UCSD-AML1 (cell line): ENCODE measurements around the gene DNAH12.
A peak's percentile ranks its signal among the peaks of the same experiment; 100 is the strongest.
"Not testable (repeated sequence)": the region's sequence is repeated elsewhere in the genome, so short reads cannot be mapped to it uniquely, and the experiment has no call there.

Experiments used
- DNase-seq: peaks from one replicate; lab custom pipeline; 2025; ENCODE audit not compliant: unreplicated experiment; lab: John Stamatoyannopoulos, UW

The DNAH12 gene

GRCh38 chr3:57335283-57335938 is 208.7 kb downstream of the DNAH12 start:
- DNase-seq, result no peak

- DNase-seq, result no peak
Observed at GRCh38 chr3:57331078-57331610, 213.0 kb downstream of the DNAH12 start.

- DNase-seq, result not testable (repeated sequence)
Observed at GRCh38 chr3:57326498-57326897, 217.6 kb downstream of the DNAH12 start.

- no peak for DNase-seq
Observed at GRCh38 chr3:57314204-57314603, 229.9 kb downstream of the DNAH12 start.

DNA sequence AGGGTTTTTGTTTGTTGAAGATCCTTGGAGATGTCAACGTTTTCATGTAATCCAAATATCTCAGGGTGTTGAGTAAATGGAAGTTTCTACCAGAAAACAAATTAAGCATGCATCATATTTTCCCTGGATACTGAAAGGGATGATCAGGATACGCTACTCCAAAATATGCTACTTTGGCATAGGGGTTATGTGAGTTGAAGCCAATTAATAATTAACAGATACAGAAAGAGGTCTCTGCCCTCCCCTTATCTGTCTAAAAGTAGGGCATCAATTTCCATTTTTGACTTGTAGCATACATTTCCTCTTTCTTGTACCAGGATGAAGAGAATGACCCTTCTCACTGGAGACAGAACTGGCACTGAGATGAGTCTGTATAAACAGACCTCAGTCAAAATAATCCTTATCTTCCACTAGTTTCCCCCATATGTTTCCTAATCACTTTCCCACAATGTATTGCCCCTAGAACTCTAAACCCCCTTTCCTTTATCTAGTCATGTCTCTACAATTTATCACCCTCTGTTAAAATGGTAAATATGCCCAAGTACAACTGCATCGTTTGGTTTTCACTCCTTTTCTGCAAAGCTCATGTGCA is 234.3 kb downstream of the DNAH12 start:
- no peak for DNase-seq

GRCh38 chr3:57303520-57303919 is 240.6 kb downstream of the DNAH12 start:
- not testable (repeated sequence) for DNase-seq

DNA sequence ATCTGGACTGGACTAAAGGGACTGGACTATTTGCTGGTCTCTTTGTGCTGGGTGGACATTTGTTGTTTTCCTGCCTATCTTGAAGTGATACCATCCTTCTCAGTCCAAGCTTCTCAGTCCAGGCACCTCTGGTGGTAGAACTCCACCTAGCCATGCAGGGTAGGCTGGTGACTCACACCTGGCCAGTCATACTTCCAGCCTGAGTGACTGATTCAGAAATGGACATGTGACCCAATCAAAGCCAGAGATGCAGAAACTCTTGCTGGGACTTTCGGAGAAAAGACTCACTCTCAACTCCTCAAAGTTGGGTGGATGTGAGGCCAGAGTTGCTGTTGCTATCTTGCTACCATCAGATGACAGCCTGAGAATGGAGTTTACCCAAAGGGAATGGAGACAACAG is 246.1 kb downstream of the DNAH12 start:
- no peak for DNase-seq

- no peak for DNase-seq
Observed at GRCh38 chr3:57292897-57293526, 251.1 kb downstream of the DNAH12 start.

- no peak for DNase-seq
Observed at GRCh38 chr3:57292159-57292896, 251.8 kb downstream of the DNAH12 start, which contains the start of gene ASB14. Gene ASB14 (minus strand): TSS chr3:57292685. CDS start chr3:57292033, 652 bp downstream.

DNA sequence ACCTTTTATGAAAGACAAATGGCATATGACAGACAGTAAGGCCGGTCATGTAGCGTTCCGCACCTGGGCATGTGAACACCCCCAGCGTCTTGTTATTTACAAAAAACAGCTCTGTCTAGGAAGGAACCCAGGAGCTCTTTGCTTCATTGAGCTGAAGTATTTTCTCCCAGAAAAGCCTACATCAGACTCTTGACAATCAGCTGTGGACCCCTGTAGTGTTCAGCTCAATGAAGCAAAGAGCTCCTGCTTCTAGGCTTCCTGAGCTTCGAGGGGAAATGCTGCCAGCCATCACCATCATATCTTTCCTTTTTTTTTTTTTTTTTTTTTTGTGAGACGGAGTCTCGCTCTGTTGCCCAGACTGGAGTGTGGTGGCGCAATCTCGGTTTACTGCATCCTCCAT is 255.7 kb downstream of the DNAH12 start:
- DNase-seq, result no peak

- no peak for DNase-seq
Observed at GRCh38 chr3:57287205-57287604, 256.9 kb downstream of the DNAH12 start.

DNA sequence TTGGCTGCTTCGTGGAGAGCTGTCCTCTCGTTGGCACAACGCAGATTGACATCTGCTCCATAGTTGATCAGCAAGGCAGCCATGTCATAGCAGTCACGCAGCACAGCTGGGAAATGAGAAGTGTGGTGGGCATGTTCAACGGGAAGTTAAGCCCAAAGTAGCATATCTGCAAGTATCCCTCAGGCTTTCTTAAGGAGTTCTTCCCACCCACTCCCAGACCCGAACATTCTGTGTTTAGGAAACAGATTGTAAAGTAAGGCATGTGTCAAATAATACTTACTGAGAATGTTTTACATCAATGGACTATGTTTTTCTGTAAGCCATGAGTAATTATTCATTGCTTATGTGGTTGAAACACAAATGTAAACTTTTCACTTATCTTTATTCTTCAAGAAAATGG is 260.8 kb downstream of the DNAH12 start:
- no peak for DNase-seq

DNA sequence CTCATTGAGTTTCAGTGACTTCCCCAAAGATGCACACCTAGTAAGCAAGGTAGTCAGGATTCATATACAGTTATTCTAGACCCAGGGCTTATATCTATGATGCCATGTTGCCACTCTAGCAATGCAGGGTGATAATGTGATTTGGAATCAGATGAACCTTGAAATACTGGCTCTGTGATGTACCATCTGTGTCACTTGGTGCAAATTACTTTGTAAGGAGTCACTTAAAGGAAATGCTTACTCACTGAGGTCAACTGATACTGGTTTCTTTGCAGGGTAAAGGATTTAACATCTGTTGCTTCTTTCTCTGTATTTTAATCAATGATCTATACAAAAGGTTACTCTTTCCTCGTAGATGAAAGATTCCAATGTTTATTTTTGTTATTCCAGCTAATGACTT is 262.4 kb downstream of the DNAH12 start:
- DNase-seq, result no peak

GRCh38 chr3:57279685-57280084 is 264.5 kb downstream of the DNAH12 start:
- DNase-seq, result peak; percentile 17

DNA sequence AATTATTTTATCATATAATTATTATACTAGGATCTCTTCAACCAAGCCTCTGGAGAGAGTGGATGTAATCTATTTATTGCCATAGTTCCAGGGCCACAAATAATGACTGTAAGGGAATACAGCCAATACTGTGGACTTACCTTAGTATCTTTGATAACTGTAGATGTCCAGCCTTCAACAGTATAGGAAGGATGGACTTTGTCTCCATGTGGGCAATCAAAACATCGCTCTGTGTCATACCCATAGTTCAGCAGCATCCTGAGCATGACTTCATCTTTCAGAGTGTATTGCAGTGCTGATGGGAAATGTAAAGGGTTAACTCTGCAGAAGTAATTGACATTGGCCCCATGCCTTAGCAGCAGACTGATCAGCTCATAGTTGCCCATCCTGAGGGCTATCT is 265.9 kb downstream of the DNAH12 start:
- DNase-seq, result no peak

GRCh38 chr3:57275393-57275792 is 268.8 kb downstream of the DNAH12 start:
- no peak for DNase-seq

GRCh38 chr3:57274845-57275244 is 269.3 kb downstream of the DNAH12 start:
- no peak for DNase-seq

DNA sequence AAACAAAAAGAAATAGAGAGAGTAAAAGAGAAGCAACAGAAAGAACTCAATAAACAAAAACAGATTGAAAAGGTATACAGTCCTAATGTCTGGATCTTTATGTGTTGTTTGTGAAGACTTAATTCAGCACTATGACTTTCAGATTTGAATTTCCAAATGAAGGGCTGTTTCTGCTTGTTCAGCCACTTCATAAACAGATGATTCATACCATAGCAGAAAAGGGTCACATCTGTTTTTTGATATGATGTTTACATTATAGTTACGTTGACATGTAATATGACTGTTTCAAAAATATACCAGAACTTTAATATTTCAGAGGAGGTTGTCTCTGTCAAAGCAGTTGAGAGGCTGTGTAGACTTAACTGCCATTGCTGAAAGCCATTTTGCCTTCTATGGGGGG is 275.7 kb downstream of the DNAH12 start:
- no peak for DNase-seq

DNA sequence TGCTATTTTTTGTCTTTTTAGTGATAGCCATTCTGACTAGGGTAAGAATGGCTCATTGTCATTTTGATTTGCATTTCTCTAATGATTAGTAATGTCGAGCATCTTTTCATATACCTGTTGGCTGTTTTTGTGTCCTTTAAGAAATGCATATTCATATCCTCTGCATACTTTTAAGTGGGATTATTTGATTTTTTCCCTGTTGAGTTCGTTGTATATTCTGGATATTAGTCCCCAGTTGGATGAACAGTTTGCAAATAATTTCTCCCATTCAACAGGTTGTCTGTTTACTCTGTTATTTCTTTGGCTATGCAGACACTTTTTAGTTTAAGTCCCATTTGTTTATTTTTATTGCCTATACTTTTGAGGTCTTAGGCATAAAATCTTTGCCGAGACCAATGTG is 282.2 kb downstream of the DNAH12 start:
- DNase-seq, result no peak

DNA sequence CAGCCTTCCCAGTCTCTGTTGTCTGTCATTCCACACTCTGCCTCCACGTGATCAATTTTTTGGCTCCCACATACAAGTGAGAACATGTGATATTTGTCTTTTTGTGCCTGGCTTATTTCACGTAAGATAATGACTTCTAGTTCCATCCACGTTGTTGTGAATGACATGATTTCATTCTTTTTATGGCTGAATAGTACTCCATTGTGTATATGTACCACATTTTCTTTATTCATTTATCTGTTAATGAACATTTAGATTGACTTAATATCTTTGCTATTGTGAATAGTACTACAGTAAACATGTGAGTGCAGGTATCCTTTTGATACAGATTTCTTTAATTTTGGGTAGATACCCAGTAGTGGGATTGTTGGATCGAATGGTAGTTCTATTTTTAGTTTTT is 283.0 kb downstream of the DNAH12 start:
- no peak for DNase-seq

GRCh38 chr3:57257678-57258077 is 286.5 kb downstream of the DNAH12 start:
- no peak for DNase-seq

DNA sequence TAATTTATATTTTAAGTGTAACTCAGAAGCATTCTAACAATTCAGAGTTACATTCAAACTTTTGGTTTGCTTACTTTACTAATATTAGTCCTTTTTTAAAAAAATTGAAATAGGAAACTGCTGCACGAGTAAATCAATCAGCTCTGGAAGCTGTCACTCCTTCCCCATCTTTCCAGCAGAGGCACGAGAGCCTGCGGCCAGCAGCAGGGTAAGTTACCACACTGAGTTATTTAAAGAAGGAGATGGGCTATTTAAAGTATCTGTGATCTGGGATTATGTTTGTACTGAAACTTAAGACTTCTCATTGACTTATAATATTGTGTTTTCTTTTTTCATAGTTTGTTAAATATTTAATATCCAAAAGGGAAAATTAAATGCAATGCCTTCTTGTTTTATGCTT is 287.3 kb downstream of the DNAH12 start:
- no peak for DNase-seq
